Astrocyte of the cerebellum (primary cell): Measurements from ENCODE around the gene ANKRD27.
"Not testable (repeated sequence)": the region's sequence is repeated elsewhere in the genome, so short reads cannot be mapped to it uniquely, and the experiment has no call there.

Experiments used
- DNase-seq: peaks from one replicate; pipeline ENCODE4 v3.0.0-alpha.2; 2011; ENCODE audit warnings: low read depth
- H3K4me3 ChIP-seq: 2 replicates; pipeline ENCODE4 v1.5.1; 2011; ENCODE audit warnings: mild to moderate bottlenecking, low read depth, low read length, moderate library complexity
- CTCF ChIP-seq: IDR thresholded peaks from 2 replicates; pipeline ENCODE4 v1.5.1; 2012; ENCODE audit warnings: low read length, low read depth, moderate library complexity, mild to moderate bottlenecking; ENCODE audit errors: missing control alignments
- in situ Hi-C: cut with HindIII; loops from 2 replicates; pipeline ENCODE4 v1.10.0; 2017; ENCODE audit warnings: low sequenced_read_pairs

ANKRD27 gene

GRCh38 chr19:32662186-32662585 is 12.8 kb downstream of the ANKRD27 start:
- TF ChIP-seq CTCF, result no peak
- DNase-seq, result no peak
- H3K4me3 ChIP-seq, result no peak overlapping the region
- in situ Hi-C loops, result no loop called here

DNA sequence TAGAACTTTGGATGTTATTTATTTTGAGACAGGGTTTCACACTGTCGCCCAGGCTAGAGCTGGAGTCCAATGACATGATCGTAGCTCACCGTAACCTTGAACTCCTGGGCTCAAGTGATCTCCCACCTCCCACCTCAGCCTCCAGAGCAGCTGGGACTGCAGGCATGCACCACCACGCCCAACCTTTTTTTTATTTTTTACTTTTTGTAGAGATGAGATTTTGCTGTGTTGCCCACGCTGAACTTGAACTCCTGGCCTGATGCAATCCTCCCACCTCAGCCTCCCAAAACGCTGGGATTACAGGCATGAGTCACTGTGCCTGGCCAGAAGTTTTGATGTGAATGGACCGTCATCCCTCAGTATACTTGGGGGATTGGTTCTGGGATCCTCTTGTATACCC is 13.7 kb downstream of the ANKRD27 start:
- TF ChIP-seq CTCF, result no peak
- in situ Hi-C loops, result no loop called here
- DNase-seq, result no peak
- H3K4me3 ChIP-seq, result no peak overlapping the region

- no peak for TF ChIP-seq CTCF
- DNase-seq, result no peak
- no peak overlapping the region for H3K4me3 ChIP-seq
- in situ Hi-C loops, result no loop called here
These were observed 16.5 kb downstream of the ANKRD27 start for GRCh38 chr19:32658527-32658926.

- no peak overlapping the region for H3K4me3 ChIP-seq
- in situ Hi-C loops, result no loop called here
- no peak for DNase-seq
- TF ChIP-seq CTCF, result no peak
These were observed 16.9 kb downstream of the ANKRD27 start for GRCh38 chr19:32658075-32658474.

- DNase-seq, in situ Hi-C loops, H3K4me3 ChIP-seq: not testable (repeated sequence)
These were observed 18.6 kb downstream of the ANKRD27 start for GRCh38 chr19:32656379-32656778.

DNA sequence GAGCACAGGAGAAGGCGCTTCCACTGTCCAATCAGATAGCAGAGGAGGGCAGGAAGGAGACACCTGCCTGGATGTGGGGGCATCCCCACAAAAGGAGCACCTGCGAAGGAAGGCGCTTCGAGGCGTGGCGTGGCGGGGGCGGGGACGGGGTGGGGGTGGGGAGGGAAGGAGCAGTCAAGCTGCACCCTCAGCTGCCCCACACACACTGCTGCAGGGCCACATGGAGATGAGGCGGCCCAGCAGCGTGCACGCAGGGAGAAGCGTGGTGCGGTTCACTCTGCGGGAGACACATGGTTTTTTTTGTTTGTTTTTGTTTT is 21.4 kb downstream of the ANKRD27 start:
- TF ChIP-seq CTCF, result no peak
- DNase-seq, result no peak
- in situ Hi-C loops, result no loop called here

GRCh38 chr19:32652894-32653598 is 21.9 kb downstream of the ANKRD27 start:
- in situ Hi-C loops, result no loop called here
- no peak for TF ChIP-seq CTCF
- H3K4me3 ChIP-seq, result no peak overlapping the region
- peak; percentile 66 for DNase-seq

More for the DNA sequence above, 21.4 kb downstream of the ANKRD27 start:
- H3K4me3 ChIP-seq, result no peak overlapping the region

DNA sequence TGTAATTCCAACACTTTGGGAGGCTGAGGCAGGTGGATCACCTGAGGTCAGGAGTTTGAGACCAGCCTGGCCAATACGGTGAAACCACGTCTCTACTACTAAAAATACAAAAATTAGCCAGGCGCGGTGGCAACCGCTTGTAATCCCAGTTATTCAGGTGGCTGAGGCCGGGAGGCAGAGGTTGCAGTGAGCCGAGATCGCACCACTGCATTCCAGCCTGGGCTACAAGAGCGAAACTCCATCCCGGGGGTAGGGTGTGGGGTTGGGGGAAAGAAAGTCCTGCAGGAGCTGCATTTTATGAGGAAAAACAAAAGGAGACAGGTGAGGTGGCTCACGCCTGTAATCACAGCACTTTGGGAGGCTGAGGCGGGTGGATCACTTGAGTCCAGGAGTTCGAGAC is 22.6 kb downstream of the ANKRD27 start:
- DNase-seq, in situ Hi-C loops, H3K4me3 ChIP-seq: not testable (repeated sequence)
